Endothelial cell of umbilical vein (primary cell): Measurements from ENCODE around the gene HABP2. TPM values are rescaled to one million over a fixed set of nuclear protein-coding genes. Genes with fewer than 3 reads are reported as not detected.

Experiments used
- BruUV-seq: library from RNA; stranded (reverse); fragments of 400-500 nt; replicated peaks from 2 replicates; lab custom pipeline; 2021; lab: Mats Ljungman, UMichigan
- CTCF ChIA-PET: fragments of 300-600, 350-600 bp; sonication (Branson Sonifier 250); formaldehyde crosslinking; loops from one replicate; lab custom pipeline; 2021; ENCODE audit warnings: antibody characterized with exemption, inconsistent platforms; lab: Charles Lee
- POLR2A ChIA-PET: fragments of 300-600, 350-600 bp; sonication (Branson Sonifier 250); formaldehyde crosslinking; loops from one replicate; lab custom pipeline; 2021; ENCODE audit warnings: antibody characterized with exemption, inconsistent platforms; lab: Charles Lee
- DNase-seq: peaks from one replicate; pipeline ENCODE4 v3.0.0-alpha.2; 2011; ENCODE audit warnings: low read depth, low spot score
- FAIRE-seq: peaks from 2 replicates; lab custom pipeline; 2011; peaks lifted over from hg19 to GRCh38; lab: Jason Lieb, UNC
- H2AFZ ChIP-seq: 2 replicates; pipeline ENCODE4 v1.6.0; 2012; ENCODE audit warnings: low read depth, low read length, control low read depth, inconsistent platforms
- H3K27ac ChIP-seq: 2 replicates; pipeline ENCODE4 v1.5.1; 2011; ENCODE audit warnings: low read depth, mild to moderate bottlenecking, control low read depth, low read length, moderate library complexity; ENCODE audit not compliant: insufficient read depth
- H3K27me3 ChIP-seq, 2 experiments: 2 replicates each; pipeline versions ENCODE4 v1.6.0 to v1.6.1; 2011; ENCODE audit warnings: low read length in 2 of 2, mixed read lengths in 1 of 2; ENCODE audit not compliant: control insufficient read depth in 2 of 2, insufficient read depth in 2 of 2
- H3K36me3 ChIP-seq, 2 experiments: 2 replicates in 1 of 2; 3 replicates in 1 of 2; pipeline ENCODE4 v1.5.1; 2011; ENCODE audit warnings: low read length in 2 of 2, mild to moderate bottlenecking in 1 of 2, moderate library complexity in 1 of 2; ENCODE audit not compliant: control insufficient read depth in 2 of 2, insufficient read depth in 2 of 2; ENCODE audit errors: extremely low read depth in 1 of 2
- H3K4me1 ChIP-seq: 3 replicates; pipeline ENCODE4 v1.5.1; 2011; ENCODE audit warnings: mild to moderate bottlenecking, low read length; ENCODE audit not compliant: control insufficient read depth, insufficient read depth; ENCODE audit errors: extremely low read depth
- H3K4me2 ChIP-seq: 2 replicates; pipeline ENCODE4 v1.6.1; 2011; ENCODE audit warnings: low read length, control low read depth, mixed read lengths; ENCODE audit not compliant: insufficient read depth
- H3K4me3 ChIP-seq, 3 experiments: fragments of 200-600 bp in 1 of 3; sonication (generic), shearing (Covaris generic) in 1 of 3; replicated peaks in 1 of 3; 2 replicates each; pipeline ENCODE4 v1.5.1; 2011 to 2016; ENCODE audit warnings: control low read depth in 3 of 3, low read length in 3 of 3, mild to moderate bottlenecking in 2 of 3, inconsistent platforms in 1 of 3, low read depth in 1 of 3, moderate library complexity in 1 of 3; ENCODE audit not compliant: insufficient read depth in 1 of 3
- H3K79me2 ChIP-seq: 2 replicates; pipeline ENCODE4 v1.6.0; 2012; ENCODE audit warnings: low read length, inconsistent platforms; ENCODE audit not compliant: control insufficient read depth, insufficient read depth
- H3K9ac ChIP-seq: replicated peaks from 2 replicates; pipeline ENCODE3; 2011; ENCODE audit warnings: low read length, control low read depth; ENCODE audit not compliant: insufficient read depth; ENCODE audit errors: extremely low read depth
- H3K9me1 ChIP-seq: replicated peaks from 3 replicates; pipeline ENCODE4 v1.6.0; 2011; ENCODE audit warnings: mild to moderate bottlenecking, low read length; ENCODE audit not compliant: control insufficient read depth, insufficient read depth; ENCODE audit errors: extremely low read depth
- H3K9me3 ChIP-seq: replicated peaks from 2 replicates; pipeline ENCODE4 v1.5.1; 2012; ENCODE audit warnings: low read length, inconsistent platforms; ENCODE audit not compliant: control insufficient read depth, insufficient read depth
- H4K20me1 ChIP-seq: replicated peaks from 2 replicates; pipeline ENCODE3; 2011; ENCODE audit warnings: mild to moderate bottlenecking, low read length; ENCODE audit not compliant: control insufficient read depth, insufficient read depth; ENCODE audit errors: extremely low read depth
- CTCF ChIP-seq, 2 donors: IDR thresholded peaks; 1 replicate in 1 of 2; 2 replicates in 1 of 2; pipeline ENCODE4 v1.5.1; 2011; ENCODE audit warnings: low read length in 2 of 2, mild to moderate bottlenecking in 2 of 2, moderate library complexity in 2 of 2, control low read depth in 1 of 2, inconsistent platforms in 1 of 2, low read depth in 1 of 2; ENCODE audit not compliant: insufficient read depth in 1 of 2; ENCODE audit errors: extremely low read depth in 1 of 2
- EZH2 ChIP-seq: IDR thresholded peaks from 2 replicates; pipeline ENCODE4 v1.6.1; 2012; ENCODE audit warnings: borderline replicate concordance, low read depth, mild to moderate bottlenecking, moderate library complexity, low read length, inconsistent platforms; ENCODE audit not compliant: severe bottlenecking
- FOS ChIP-seq: IDR thresholded peaks from 2 replicates; pipeline ENCODE4 v1.6.1; 2011; ENCODE audit warnings: mild to moderate bottlenecking, low read length, moderate library complexity, borderline replicate concordance; ENCODE audit not compliant: insufficient read depth
- GATA2 ChIP-seq: IDR thresholded peaks from 2 replicates; pipeline ENCODE4 v1.7.0; 2011; ENCODE audit warnings: low read depth, mild to moderate bottlenecking, moderate library complexity, mixed read lengths, low read length; ENCODE audit not compliant: insufficient read length, insufficient read depth
- JUN ChIP-seq: IDR thresholded peaks from 2 replicates; pipeline ENCODE4 v1.6.1; 2011; ENCODE audit warnings: borderline replicate concordance, low read depth; ENCODE audit not compliant: insufficient read length, insufficient read depth
- MAX ChIP-seq: IDR thresholded peaks from 2 replicates; pipeline ENCODE4 v1.6.1; 2011; ENCODE audit not compliant: insufficient read depth, insufficient read length
- MYC ChIP-seq: IDR thresholded peaks from one replicate; pipeline ENCODE4 v1.6.1; 2011; ENCODE audit warnings: mild to moderate bottlenecking, low read depth, low read length
- POLR2A ChIP-seq: IDR thresholded peaks from 2 replicates; pipeline ENCODE4 v1.6.1; 2012; ENCODE audit warnings: low read depth, mild to moderate bottlenecking, control low read depth, low read length
- POLR2AphosphoS5 ChIP-seq: IDR thresholded peaks from 2 replicates; pipeline ENCODE4 v1.6.1; 2012; ENCODE audit warnings: low read depth, mild to moderate bottlenecking, control low read depth, low read length, moderate library complexity; ENCODE audit not compliant: insufficient read depth
- dilution Hi-C: fragments of 300-500 bp; cut with MboI; formaldehyde crosslinking; loops from one replicate; pipeline ENCODE4 v1.15.0; 2019; ENCODE audit warnings: low sequenced_read_pairs; ENCODE audit not compliant: extremely low pct_ligation_motif_present
- intact Hi-C: fragments of 100-400 bp; cut with micrococcal nuclease; formaldehyde crosslinking; loops from one replicate; pipeline ENCODE4 v1.10.0; 2022
- polyA plus RNA-seq, 4 experiments: library from polyadenylated mRNA; depleted of rRNA in 3 of 4; stranded (reverse) in 3 of 4; unstranded in 1 of 4; fragments of >200 nt; gene quantifications; 2 replicates each; pipeline versions ENCODE4 v1.2.1 to v1.2.3, GENCODE V29; 2011 to 2012; ENCODE audit warnings: missing spikeins in 1 of 4
- total RNA-seq: library from RNA; stranded (reverse); gene quantifications from 2 replicates; pipeline ENCODE4 v1.2.3, GENCODE V29; 2021

The HABP2 gene
- total and polyA plus RNA-seq, 2 donors (not counting 3 experiments of a cell fraction or from before 2014, with no cell fraction given): 0.04 TPM; not detected in 1

DNA sequence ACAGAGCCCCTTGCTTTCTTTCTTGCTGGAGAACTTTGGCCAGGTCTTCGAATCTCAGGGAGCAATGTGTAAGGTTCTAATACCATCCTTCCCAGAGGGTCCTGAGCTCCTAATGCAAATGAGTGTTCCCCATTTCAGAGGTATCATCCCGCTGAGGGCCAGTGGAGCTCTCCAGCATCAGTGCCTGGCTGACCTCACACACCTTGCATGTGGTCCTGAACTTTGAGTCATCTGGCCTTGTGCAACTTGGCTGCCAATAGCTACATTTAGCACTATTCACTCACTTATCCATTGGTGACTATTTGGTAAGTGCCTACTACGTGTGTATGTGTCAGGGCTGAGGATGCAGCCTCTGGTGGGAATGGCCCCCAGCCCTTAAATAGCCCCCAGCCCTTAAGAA lies 48.4 kb upstream of the HABP2 start:
- Histone ChIP-seq H3K9ac (no peak overlapping the region), H3K4me1 (no peaks in the 10 kb centered on the region), H4K20me1 (no peaks in the 10 kb centered on the region), H2AFZ (no peak overlapping the region), H3K4me2 (no peak overlapping the region), H3K9me3 (no peaks in the 10 kb centered on the region), H3K4me3 (no peak overlapping the region), H3K79me2 (no peaks in the 10 kb centered on the region), H3K27ac (no peak overlapping the region), H3K9me1 (no peaks in the 10 kb centered on the region), H3K36me3 (no peaks in the 10 kb centered on the region), H3K27me3 (peaks cover 0 to 2% of the 10 kb centered on the region in 2 experiments)
- TF ChIP-seq JUN: no peak
- TF ChIP-seq EZH2: no peak
- no peak for TF ChIP-seq CTCF (IDR thresholded peaks at IDR 0.05; ENCODE audit: extremely low read depth in 1 of 2, insufficient read depth in 1 of 2, low read depth in 1 of 2, low read length in 2 of 2)
- TF ChIP-seq POLR2AphosphoS5: no peak
- no peak for TF ChIP-seq MAX
- TF ChIP-seq MYC: no peak
- no peak for TF ChIP-seq POLR2A
- TF ChIP-seq FOS: no peak
- TF ChIP-seq GATA2: no peak
- dilution Hi-C loops (no loop called here), intact Hi-C loops (no loop called here)
- no peak for FAIRE-seq
- no TSS peak for BruUV-seq
- ChIA-PET POLR2A (no interaction called here), CTCF (interaction anchor here (0.8 to 1.3 kb wide), 2 partner anchors 9 to 59 kb away, joined by 3 to 4 read pairs; no protein-coding TSS in a partner anchor)
- no peak for DNase-seq
